Measurements from ENCODE around the gene VPS13D. TPM values are rescaled to one million over a fixed set of nuclear protein-coding genes. Genes with fewer than 3 reads are reported as not detected.

The VPS13D gene
- total and polyA plus RNA-seq, 4 donors, result 10.2 to 68.3 (median 12.6) TPM

- 51% methylated on average over 11 of the region's 11 CpGs for WGBS
- DNase-seq (ENCODE audit: low spot score), result no peak
These were observed 243.9 kb downstream of the VPS13D start for GRCh38 chr1:12473596-12474362.

More at GRCh38 chr1:12473596-12474362, 243.9 kb downstream of the VPS13D start:
- TF ChIP-seq MAX (IDR thresholded peaks at IDR 0.05) (no peak), JUND (IDR thresholded peaks at IDR 0.05) (peak in 1 of 2 donors; percentile 35), ZBTB33 (IDR thresholded peaks at IDR 0.05) (peak; percentile 25), YY1 (IDR thresholded peaks at IDR 0.05) (peak; percentile 48), NR2F2 (IDR thresholded peaks at IDR 0.05) (peak; percentile 71), FOXA2 (IDR thresholded peaks at IDR 0.05) (no peak), TAF1 (conservative IDR thresholded peaks at IDR 0.05) (no peak), FOXA1 (IDR thresholded peaks at IDR 0.05) (no peak), RXRA (IDR thresholded peaks at IDR 0.05) (peak; percentile 71 to 97), CTCF (IDR thresholded peaks at IDR 0.05; ENCODE audit: low read depth, low read length, missing input control) (no peak), ATF3 (IDR thresholded peaks at IDR 0.05) (no peak), HNF4G (IDR thresholded peaks at IDR 0.05) (no peak), GABPA (IDR thresholded peaks at IDR 0.05 in 1 of 2, conservative IDR thresholded peaks at IDR 0.05 in 1 of 2) (no peak), RAD21 (IDR thresholded peaks at IDR 0.05) (no peak), SP1 (IDR thresholded peaks at IDR 0.05) (no peak), EGR1 (IDR thresholded peaks at IDR 0.05; ENCODE audit: low read depth in 2 of 2) (peak in 1 of 2 donors; percentile 32), REST (IDR thresholded peaks at IDR 0.05) (no peak), HNF4A (conservative IDR thresholded peaks at IDR 0.05) (peak in 1 of 2 donors; percentile 66)
- Histone ChIP-seq H3K4me3 (ENCODE audit: low read depth in 1 of 3, low read length in 3 of 3) (no peak overlapping the region), H3K4me1 (ENCODE audit: control insufficient read depth in 4 of 4, insufficient read depth in 4 of 4, low read length in 3 of 4) (peaks cover 31 to 57% (median 44%) of the 10 kb centered on the region in 4 donors), H3K27ac (ENCODE audit: low read depth in 1 of 2, low read length in 2 of 2) (peak overlapping the region; percentile 37 to 62), H3K9ac (ENCODE audit: low read depth in 1 of 2, low read length in 2 of 2) (no peak overlapping the region), H3K9me3 (ENCODE audit: control insufficient read depth in 4 of 4, low read length in 3 of 4) (no peaks in the 10 kb centered on the region), H3K36me3 (ENCODE audit: control insufficient read depth in 4 of 4, insufficient read depth in 3 of 4, low read depth in 1 of 4, low read length in 3 of 4) (no peaks in the 10 kb centered on the region), H3K27me3 (ENCODE audit: control insufficient read depth in 4 of 4, insufficient read depth in 4 of 4, low read length in 3 of 4) (no peaks in the 10 kb centered on the region)

Measured in liver (tissue), 9 donors.